Kidney epithelial cell (primary cell): Measurements from ENCODE around the gene AGAP6. TPM values are rescaled to one million over a fixed set of nuclear protein-coding genes. Genes with fewer than 3 reads are reported as not detected.
"Not testable (repeated sequence)": the region's sequence is repeated elsewhere in the genome, so short reads cannot be mapped to it uniquely, and the experiment has no call there.

Source experiments
- DNase-seq: peaks from one replicate; pipeline ENCODE4 v3.0.0-alpha.2; 2010; ENCODE audit warnings: low read depth
- H3K27me3 ChIP-seq: 2 replicates; pipeline ENCODE4 v1.6.0; 2011; ENCODE audit warnings: low read length; ENCODE audit not compliant: control insufficient read depth, insufficient read depth
- H3K36me3 ChIP-seq: 2 replicates; pipeline ENCODE4 v1.5.1; 2011; ENCODE audit warnings: low read length; ENCODE audit not compliant: control insufficient read depth, insufficient read depth
- H3K4me3 ChIP-seq: 2 replicates; pipeline ENCODE4 v1.5.1; 2011; ENCODE audit warnings: low read depth, mild to moderate bottlenecking, control low read depth, low read length
- CTCF ChIP-seq: IDR thresholded peaks from 2 replicates; pipeline ENCODE4 v1.5.1; 2011; ENCODE audit warnings: mild to moderate bottlenecking, moderate library complexity, low read length, control low read depth, inconsistent platforms; ENCODE audit not compliant: insufficient read depth, poor library complexity, severe bottlenecking
- total RNA-seq: library from RNA; depleted of rRNA; stranded (reverse); fragments of >200 nt; gene quantifications from 2 replicates; pipeline ENCODE4 v1.2.3, GENCODE V29; 2015

Gene AGAP6
- total RNA-seq, 1 donor from 2014 or later = 8.6 TPM

DNA sequence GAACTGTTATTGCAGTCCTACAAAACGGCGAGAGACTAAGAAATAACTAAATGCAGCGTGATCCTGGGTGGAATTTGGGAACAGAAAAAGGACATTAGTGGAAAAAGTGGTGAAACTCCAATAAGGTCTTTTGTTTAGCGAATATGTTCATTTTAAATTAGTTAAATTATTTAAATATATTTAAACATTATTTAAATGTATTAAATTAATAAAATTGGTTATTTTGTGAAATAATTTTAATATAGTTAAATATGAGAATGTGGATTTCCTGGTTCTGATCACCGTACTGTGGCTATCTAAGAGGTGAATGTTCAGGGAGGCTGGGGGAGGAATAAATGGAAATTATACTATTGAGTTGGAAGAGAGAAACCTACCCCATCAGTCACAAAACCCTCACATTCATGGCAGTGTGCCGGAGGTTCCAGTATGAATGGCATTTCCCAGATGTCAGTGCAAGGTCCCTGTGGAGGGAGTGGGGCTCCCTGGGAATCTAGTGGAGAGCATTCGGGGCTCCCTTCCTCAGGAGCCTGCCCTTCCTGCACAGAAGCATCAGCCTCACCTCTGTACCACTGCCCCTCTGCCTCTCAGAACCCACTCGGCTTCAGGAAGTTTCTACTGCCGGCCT is 27.5 kb downstream of the AGAP6 start:
- not testable (repeated sequence) for DNase-seq, H3K36me3 ChIP-seq, H3K4me3 ChIP-seq, H3K27me3 ChIP-seq

DNA sequence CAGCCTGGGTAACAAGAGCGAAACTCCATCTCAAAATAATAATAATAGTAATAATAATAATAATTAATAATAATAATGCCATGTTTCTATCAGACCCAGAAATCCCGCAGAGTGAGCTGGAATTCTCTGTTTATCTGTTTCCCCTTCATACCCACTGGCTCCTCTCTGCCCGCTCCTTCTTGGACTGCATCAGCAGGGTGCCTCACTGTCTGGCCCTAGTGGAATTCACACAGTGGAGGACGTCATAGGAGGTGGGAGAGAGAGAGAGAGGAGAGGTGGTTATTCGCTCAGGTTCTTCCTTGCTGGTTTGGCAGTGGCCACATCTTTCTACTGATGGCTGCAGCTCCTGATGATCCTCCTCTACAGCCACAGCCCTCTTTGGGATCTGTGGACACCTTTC is 28.7 kb downstream of the AGAP6 start:
- not testable (repeated sequence) for DNase-seq, H3K27me3 ChIP-seq, H3K36me3 ChIP-seq, H3K4me3 ChIP-seq

GRCh38 chr10:50017646-50018045 is 29.4 kb downstream of the AGAP6 start:
- not testable (repeated sequence) for DNase-seq, H3K36me3 ChIP-seq, H3K27me3 ChIP-seq, H3K4me3 ChIP-seq

GRCh38 chr10:50019279-50019678 is 31.1 kb downstream of the AGAP6 start:
- not testable (repeated sequence) for H3K4me3 ChIP-seq, DNase-seq, H3K27me3 ChIP-seq, H3K36me3 ChIP-seq

- DNase-seq, H3K27me3 ChIP-seq, H3K4me3 ChIP-seq, H3K36me3 ChIP-seq: not testable (repeated sequence)
Observed at GRCh38 chr10:50020451-50021024, 32.3 kb downstream of the AGAP6 start.

GRCh38 chr10:50021646-50022045 is 33.4 kb downstream of the AGAP6 start:
- TF ChIP-seq CTCF = no peak
- peaks cover 11% of the 10 kb centered on the region for H3K27me3 ChIP-seq
- no peak for DNase-seq
- H3K36me3 ChIP-seq = no peaks in the 10 kb centered on the region
- no peak overlapping the region for H3K4me3 ChIP-seq

- H3K4me3 ChIP-seq, DNase-seq: not testable (repeated sequence)
- H3K27me3 ChIP-seq = peaks cover 13% of the 10 kb centered on the region
Observed at GRCh38 chr10:50024716-50025383, 36.6 kb downstream of the AGAP6 start.

GRCh38 chr10:50025627-50026026 is 37.4 kb downstream of the AGAP6 start:
- H3K27me3 ChIP-seq = peaks cover 13% of the 10 kb centered on the region
- no peak for TF ChIP-seq CTCF
- H3K4me3 ChIP-seq = no peak overlapping the region
- no peaks in the 10 kb centered on the region for H3K36me3 ChIP-seq
- DNase-seq = no peak

More at GRCh38 chr10:50024716-50025383, 36.6 kb downstream of the AGAP6 start:
- H3K36me3 ChIP-seq = not testable (repeated sequence)

DNA sequence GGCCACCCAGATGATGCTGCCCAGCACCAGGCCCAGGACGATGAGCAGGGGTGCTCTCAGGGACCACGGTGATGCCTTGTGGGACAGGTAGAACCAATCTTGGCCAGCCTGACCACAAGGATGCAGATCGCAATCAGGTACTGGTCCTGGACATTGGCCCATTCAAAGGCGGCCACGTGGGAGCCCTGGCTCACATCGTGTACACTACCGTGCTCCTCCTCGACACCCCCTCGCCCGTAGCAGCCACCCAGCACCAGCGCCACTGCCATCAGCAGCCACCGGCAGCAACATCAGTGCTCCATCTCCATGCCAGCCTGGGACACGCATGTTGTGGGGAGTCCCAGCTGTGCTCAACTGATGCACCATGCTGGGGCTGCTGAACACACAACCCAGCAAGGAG is 39.0 kb downstream of the AGAP6 start:
- no peak for DNase-seq
- Histone ChIP-seq H3K36me3 (no peaks in the 10 kb centered on the region), H3K4me3 (no peak overlapping the region), H3K27me3 (peaks cover 13% of the 10 kb centered on the region)
- TF ChIP-seq CTCF = no peak
